GM18873 (cell line): ENCODE data around the gene MUC15.
"Not testable (repeated sequence)": the region's sequence is repeated elsewhere in the genome, so short reads cannot be mapped to it uniquely, and the experiment has no call there.

Experiments
- ATAC-seq: cut with Tn5 transposase; IDR thresholded peaks from one replicate; pipeline ENCODE4 v1.9.1; 2021; ENCODE audit warnings: mild to moderate bottlenecking, moderate library complexity, moderate number of reproducible peaks; ENCODE audit not compliant: unreplicated experiment, low FRiP score

Gene MUC15, protein sequence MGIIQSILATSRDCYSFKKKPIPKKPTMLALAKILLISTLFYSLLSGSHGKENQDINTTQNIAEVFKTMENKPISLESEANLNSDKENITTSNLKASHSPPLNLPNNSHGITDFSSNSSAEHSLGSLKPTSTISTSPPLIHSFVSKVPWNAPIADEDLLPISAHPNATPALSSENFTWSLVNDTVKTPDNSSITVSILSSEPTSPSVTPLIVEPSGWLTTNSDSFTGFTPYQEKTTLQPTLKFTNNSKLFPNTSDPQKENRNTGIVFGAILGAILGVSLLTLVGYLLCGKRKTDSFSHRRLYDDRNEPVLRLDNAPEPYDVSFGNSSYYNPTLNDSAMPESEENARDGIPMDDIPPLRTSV

GRCh38 chr11:26571861-26572654 is at the start of gene MUC15:
MUC15 (minus strand) TSS chr11:26572263; CDS start chr11:26567094, 5,169 bp downstream.
- no peak for ATAC-seq

DNA sequence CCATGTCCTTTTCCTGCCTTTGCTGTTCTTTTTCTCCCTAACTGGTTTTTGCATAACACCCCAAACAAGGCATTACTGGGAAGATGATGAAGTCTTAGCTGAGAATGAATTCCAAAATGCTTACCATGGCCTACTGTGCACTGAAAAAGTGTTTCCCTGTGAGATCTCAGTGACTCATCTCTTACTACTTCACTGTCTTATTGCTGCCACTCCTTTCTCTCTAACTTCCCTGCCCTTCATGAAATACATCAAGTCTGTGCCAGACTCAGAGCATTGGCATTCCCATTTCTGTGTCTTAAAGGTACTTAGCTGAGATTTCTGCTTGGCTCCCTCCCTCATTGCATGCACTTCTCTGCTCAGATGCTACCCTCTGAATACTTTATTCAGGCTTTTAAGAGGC is 49.1 kb upstream of the MUC15 start:
- ATAC-seq = no peak

DNA sequence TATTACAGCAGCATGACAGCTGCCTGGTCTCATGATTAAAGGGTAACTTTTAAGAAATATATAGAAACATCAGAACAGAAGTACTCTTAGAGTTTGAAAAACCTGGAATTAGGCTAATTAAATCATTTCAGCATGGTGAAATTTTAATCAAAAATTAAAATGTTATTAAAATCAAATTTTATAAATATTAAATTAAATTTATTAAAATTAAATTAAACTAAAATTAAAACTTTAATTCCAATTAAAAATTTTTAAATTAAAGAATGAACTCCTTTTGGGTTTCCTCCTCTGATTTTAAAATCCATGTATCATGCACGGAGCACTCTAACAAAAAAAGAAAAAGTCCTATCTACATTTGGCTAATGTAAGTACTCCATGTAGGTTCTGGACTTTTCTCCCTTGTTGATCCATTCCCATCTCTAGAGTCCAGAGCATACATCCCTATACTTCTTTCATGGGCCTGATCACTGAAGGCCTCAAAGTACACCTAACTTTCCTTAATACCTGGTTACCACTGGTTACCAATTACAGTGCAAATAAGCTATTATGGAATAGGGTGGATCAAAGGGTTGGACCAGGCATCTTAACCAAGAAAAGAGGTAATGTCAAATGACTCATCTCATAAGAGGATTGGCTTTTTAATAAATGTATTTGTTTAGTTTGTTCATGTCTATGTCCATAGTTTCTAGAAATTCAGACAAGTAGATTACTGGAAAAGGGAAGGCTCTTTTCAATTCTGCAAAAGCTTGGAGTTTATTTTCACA is 48.4 kb upstream of the MUC15 start:
- ATAC-seq = no peak

GRCh38 chr11:26618441-26618840 is 46.4 kb upstream of the MUC15 start:
- no peak for ATAC-seq

- ATAC-seq = no peak
Observed at GRCh38 chr11:26613759-26614158, 41.7 kb upstream of the MUC15 start.

DNA sequence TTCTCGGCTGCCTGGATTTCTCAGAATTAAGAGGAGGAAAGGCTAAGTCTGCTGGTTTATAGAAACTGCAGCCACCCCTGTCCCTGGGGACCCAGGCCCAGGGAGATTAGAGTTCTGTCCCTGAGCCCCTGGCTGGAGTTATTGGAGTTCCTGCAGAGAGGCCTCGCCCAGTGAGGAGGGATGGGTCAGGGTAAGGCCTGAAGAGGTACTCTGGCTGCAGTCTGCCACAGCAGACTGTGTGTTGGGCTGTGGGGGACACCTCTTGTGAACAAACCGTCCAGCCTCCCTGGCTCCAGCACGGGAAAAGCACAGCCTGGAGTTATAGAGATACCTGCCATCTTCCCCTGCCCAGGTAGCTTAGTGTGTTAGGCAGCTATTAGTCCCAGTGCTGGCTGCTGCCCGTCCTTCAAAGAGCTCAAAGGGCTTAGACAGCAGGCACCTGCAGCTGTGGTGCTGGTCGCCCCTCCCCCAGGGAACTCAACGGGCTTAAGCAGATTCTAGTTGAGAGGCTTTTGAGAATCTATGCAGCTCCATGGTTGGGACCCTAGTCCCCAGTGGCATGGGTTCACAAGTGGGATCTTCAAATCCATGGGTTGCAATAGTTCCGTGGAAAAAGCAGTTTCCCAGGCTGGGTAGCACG is 36.6 kb upstream of the MUC15 start:
- ATAC-seq = peak; percentile 16

GRCh38 chr11:26607725-26608506 is 35.9 kb upstream of the MUC15 start:
- ATAC-seq = peak; percentile 56

- no peak for ATAC-seq
Observed at GRCh38 chr11:26599876-26600434, 27.9 kb upstream of the MUC15 start.

DNA sequence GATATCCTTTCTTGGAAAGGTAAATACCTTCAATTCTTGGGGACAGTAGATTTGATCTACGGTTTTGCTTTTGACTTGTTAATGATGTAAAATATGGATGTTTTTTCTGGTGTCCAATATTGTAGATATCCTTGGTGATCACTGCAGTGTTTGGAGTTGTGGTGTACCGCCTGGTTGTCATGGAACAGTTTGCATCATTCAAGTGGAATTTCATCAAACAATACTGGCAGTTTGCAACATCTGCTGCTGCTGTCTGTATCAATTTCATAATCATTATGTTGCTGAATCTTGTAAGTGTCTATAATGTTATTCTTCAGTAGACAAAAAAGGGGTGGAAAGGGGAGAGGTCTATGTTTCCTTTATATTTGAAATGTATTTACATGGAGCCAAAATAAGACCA is 27.4 kb upstream of the MUC15 start:
- ATAC-seq = no peak

GRCh38 chr11:26597899-26598298 is 25.8 kb upstream of the MUC15 start:
- no peak for ATAC-seq

DNA sequence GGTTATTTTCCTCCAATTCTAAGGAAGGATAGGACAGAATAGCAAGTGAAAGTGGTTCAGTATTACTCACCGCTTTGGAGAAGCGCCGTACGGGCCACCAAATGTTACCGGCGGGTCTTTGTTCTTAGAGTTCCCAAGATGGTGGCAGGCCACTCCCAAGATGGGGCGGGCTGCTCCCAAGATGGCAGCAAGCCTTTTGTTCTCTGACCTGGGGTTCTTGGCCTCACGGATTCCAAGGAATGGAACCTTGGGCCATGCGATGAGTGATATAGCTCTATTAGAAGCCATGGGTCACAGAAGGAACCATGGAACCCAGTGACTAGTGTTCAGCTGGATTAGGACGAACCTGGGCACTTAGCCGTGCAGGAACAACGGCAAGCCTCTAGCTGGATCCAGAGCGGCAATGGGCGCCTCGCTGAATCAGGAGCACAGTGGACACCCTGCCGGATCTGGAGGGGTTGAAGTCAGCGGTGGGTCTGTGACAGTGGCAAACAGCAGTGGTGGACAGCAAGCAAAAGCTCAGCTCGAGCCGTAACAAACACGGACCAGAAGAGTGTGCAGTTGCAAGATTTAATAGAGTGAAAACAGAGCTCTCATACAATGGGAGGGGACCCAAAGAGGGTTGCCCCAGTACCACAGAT is 25.1 kb upstream of the MUC15 start:
- ATAC-seq = not testable (repeated sequence)

GRCh38 chr11:26595207-26595865 is 23.3 kb upstream of the MUC15 start:
- not testable (repeated sequence) for ATAC-seq

- no peak for ATAC-seq
Observed at GRCh38 chr11:26593691-26594090, 21.6 kb upstream of the MUC15 start.

GRCh38 chr11:26587073-26587472 is 15.0 kb upstream of the MUC15 start:
- ATAC-seq = no peak

DNA sequence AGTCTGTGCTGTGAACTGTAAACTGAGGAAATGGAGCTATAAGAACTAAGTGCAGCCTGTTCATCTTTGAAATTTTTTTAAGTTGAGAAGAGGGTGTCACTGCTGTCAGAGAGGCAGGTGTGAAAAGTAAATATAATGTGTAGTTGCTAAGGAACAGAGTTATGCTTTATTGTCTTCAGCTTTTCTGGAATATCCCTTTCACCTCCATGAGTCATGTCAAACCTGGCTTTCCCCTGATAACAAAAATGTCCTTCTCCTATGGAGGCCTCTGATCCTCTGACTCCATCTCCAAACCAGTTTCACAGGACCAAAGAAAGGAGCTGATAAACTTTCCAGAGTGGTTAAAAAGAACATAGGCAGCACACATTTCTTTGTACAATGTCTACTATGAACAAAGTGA is 12.8 kb upstream of the MUC15 start:
- ATAC-seq = no peak

DNA sequence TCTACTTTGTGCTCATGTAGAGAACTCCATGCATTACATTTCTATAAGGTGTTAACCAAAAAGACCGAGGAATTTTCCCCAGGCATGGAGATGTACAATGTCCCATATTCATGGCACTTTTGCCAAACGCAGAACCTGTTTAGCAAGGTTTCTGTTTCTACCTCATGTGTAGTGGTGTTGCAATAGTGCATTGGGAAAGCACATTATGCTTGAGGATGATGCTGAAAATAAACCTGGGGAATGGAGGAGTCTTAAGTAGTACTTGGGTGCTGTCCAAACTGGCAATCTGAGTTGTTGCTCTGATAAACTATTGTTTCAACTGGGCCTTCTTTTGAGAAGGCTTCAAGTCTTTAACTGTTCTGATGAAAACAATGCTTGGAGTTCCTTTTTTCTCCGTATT is 11.5 kb upstream of the MUC15 start:
- ATAC-seq = no peak

- ATAC-seq = no peak
Observed at GRCh38 chr11:26580929-26581328, 8.9 kb upstream of the MUC15 start.

GRCh38 chr11:26579683-26580082 is 7.6 kb upstream of the MUC15 start:
- ATAC-seq = no peak
